GM19351 (cell line): ENCODE data around the gene TOGARAM1.

Source experiments
- ATAC-seq: cut with Tn5 transposase; IDR thresholded peaks from one replicate; pipeline ENCODE4 v1.9.1; 2021; ENCODE audit warnings: mild to moderate bottlenecking, moderate library complexity; ENCODE audit not compliant: unreplicated experiment

TOGARAM1 gene

GRCh38 chr14:44962334-44963043 is 499 bp downstream of the TOGARAM1 start:
- ATAC-seq = peak; percentile 27

- ATAC-seq = no peak
Measured at GRCh38 chr14:44963044-44963528, 1.1 kb downstream of the TOGARAM1 start.

GRCh38 chr14:44963775-44964380 is 1.9 kb downstream of the TOGARAM1 start:
- no peak for ATAC-seq

- ATAC-seq = no peak
Measured at GRCh38 chr14:44966601-44967336, 4.8 kb downstream of the TOGARAM1 start.

- no peak for ATAC-seq
Measured at GRCh38 chr14:44968714-44969113, 6.7 kb downstream of the TOGARAM1 start.

- no peak for ATAC-seq
Measured at GRCh38 chr14:44970907-44971306, 8.9 kb downstream of the TOGARAM1 start.

- no peak for ATAC-seq
Measured at GRCh38 chr14:44971459-44971858, 9.5 kb downstream of the TOGARAM1 start.

- ATAC-seq = no peak
Measured at GRCh38 chr14:44979273-44979672, 17.3 kb downstream of the TOGARAM1 start.

GRCh38 chr14:44979740-44980356 is 17.9 kb downstream of the TOGARAM1 start:
- no peak for ATAC-seq

- ATAC-seq = no peak
Measured at GRCh38 chr14:44981198-44981597, 19.2 kb downstream of the TOGARAM1 start.

GRCh38 chr14:44982594-44982993 is 20.6 kb downstream of the TOGARAM1 start:
- ATAC-seq = no peak

- no peak for ATAC-seq
Measured at GRCh38 chr14:44988694-44989093, 26.7 kb downstream of the TOGARAM1 start.

- no peak for ATAC-seq
Measured at GRCh38 chr14:44989497-44990440, 27.8 kb downstream of the TOGARAM1 start.

- no peak for ATAC-seq
Measured at GRCh38 chr14:44990533-44990932, 28.5 kb downstream of the TOGARAM1 start.

- ATAC-seq = no peak
Measured at GRCh38 chr14:44995196-44995595, 33.2 kb downstream of the TOGARAM1 start.

- no peak for ATAC-seq
Measured at GRCh38 chr14:44995770-44996294, 33.8 kb downstream of the TOGARAM1 start.

GRCh38 chr14:45003924-45004323 is 41.9 kb downstream of the TOGARAM1 start:
- no peak for ATAC-seq

GRCh38 chr14:45015133-45015532 is 53.1 kb downstream of the TOGARAM1 start:
- ATAC-seq = no peak

- peak; percentile 67 for ATAC-seq
Measured at GRCh38 chr14:45028107-45028626, 66.2 kb downstream of the TOGARAM1 start.

GRCh38 chr14:45034730-45035129 is 72.7 kb downstream of the TOGARAM1 start:
- ATAC-seq = no peak
